ENCODE measurements around the gene CHSY1. TPM values are rescaled to one million over a fixed set of nuclear protein-coding genes. Genes with fewer than 3 reads are reported as not detected.

The CHSY1 gene
- total and polyA plus RNA-seq, 9 donors = 23.0 to 69.9 (median 33.0) TPM

DNA sequence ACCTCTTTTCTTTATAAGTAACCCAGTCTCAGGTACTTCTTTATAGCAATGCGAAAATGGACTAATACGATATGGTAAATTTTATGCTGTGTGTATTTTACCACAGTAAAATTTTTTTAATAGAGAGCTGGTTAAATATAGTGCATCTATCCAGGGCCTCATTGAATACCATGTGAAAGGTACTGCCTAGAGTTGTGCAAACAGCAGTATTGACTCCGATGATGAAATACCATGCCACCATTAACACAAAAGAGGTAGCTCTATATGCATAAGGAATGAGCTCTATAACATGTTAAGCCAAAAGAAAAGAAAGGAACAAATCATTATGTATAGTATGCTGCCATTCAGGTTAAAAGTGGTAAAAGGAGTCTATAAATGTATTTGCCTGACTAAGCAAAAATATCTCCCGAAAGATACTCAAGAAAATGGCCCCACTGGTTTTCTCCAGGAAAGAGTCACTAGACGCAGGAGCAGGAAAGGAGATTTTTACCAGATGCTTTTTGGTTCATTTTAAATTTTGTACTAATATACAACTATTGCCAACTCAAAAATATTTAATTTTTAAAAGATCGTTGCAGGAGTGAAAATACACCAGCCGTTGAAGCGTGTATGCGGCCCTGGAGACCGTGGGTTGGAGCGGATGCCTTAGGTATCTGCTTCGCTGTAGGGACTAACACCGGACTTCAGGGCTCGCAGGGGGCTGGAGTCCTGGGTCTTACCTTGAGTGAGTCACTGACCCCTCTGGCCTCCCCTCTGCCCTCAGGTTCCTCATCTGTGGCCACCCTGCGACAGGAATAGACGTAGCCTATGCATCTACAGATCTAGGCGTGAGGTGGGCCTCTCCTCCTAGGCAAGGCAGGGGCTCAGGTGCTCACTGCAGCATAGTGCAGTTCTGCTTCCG is 120.1 kb downstream of the CHSY1 start:
- Histone ChIP-seq H3K36me3 (no peaks in the 10 kb centered on the region), H3K27me3 (no peaks in the 10 kb centered on the region), H3K27ac (no peak overlapping the region), H3K4me1 (ENCODE audit: insufficient read depth) (peaks cover 11% of the 10 kb centered on the region), H3K9me3 (no peaks in the 10 kb centered on the region), H3K4me3 (no peak overlapping the region)
- TF ChIP-seq EP300 (IDR thresholded peaks at IDR 0.05) = no peak
- TF ChIP-seq, protein P1, sequence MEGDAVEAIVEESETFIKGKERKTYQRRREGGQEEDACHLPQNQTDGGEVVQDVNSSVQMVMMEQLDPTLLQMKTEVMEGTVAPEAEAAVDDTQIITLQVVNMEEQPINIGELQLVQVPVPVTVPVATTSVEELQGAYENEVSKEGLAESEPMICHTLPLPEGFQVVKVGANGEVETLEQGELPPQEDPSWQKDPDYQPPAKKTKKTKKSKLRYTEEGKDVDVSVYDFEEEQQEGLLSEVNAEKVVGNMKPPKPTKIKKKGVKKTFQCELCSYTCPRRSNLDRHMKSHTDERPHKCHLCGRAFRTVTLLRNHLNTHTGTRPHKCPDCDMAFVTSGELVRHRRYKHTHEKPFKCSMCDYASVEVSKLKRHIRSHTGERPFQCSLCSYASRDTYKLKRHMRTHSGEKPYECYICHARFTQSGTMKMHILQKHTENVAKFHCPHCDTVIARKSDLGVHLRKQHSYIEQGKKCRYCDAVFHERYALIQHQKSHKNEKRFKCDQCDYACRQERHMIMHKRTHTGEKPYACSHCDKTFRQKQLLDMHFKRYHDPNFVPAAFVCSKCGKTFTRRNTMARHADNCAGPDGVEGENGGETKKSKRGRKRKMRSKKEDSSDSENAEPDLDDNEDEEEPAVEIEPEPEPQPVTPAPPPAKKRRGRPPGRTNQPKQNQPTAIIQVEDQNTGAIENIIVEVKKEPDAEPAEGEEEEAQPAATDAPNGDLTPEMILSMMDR (IDR thresholded peaks at IDR 0.05) = no peak
- TF ChIP-seq POLR2A (IDR thresholded peaks at IDR 0.05) = no peak
- intact Hi-C loops (cut with DNase I) = loop anchor here in 1 of 4 donors (10.0 kb wide), 1 partner anchor 113 kb away; no protein-coding TSS in a partner anchor
- WGBS, 3 donors = 90 to 92% (median 92%) methylated on average over 18 of the region's 18 CpGs
- no peak for DNase-seq

DNA sequence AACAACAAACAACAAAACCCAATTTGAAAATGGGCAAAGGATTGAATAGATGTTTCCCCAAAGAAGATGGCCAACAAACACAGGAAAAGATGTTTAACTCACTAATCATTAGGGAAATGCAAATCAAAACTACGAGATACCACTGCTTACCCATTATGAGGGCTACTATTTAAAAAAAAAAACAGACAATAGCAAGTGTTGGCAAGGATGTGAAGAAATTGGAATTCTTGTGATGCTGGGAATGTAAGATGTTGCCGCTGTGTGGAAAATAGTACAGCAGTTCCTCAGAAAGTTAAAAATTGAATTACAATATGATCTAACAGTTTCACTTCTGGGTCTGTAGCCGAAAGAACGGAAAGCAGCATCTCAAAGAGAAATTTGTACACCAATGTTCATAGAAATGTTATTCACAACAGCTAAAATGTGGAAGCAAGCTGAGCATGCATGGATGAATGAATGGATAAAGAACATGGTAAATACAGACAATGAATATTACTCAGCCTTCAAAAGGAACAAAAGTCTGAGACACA is 121.9 kb downstream of the CHSY1 start:
- intact Hi-C loops (cut with DNase I) = loop anchor here in 2 of 4 donors (10.0 kb wide), 3 partner anchors 55 to 125 kb away; partner anchors contain the start of gene CHSY1 (in 1 of the 2)
- 93 to 95% (median 94%) methylated on average over 4 of the region's 4 CpGs for WGBS, 3 donors
- no peak overlapping the region for H3K27ac ChIP-seq

DNA sequence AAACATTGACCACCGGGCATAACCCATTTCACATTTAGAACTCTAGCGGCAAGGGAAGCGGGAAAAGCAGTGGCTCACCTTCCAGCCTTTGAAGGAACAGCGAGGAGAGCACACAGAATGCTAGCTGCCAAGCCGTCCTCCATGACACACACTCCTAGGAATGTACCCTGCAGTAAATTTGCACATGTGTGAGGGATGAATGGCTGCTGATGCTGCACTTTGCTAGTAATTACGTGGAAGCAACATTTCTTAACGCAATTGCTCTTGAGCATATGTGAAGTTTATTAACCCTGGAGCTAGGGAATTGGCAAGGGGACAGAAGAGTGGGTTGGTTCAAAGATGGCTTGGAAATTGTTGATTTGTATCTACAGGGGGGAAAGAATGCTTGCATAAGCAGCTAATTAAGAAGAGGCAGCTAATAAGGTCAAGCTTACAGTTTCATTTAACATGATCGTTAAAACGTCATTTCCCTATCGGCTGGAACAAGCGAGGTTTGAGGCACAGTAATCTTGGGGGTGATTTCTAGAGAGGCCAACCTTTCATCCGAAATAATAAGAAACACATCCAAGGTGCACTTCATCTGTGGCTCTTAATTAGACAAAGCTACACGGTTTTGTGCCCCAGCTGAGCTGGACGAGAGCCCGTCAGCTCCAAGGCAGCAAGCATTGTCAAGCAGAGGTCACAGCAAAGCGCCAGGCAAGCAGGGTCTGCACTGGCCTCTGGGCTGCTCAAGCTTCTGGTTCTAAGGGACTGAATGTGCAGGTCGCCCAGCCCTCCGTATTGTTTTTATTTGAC is 123.4 kb downstream of the CHSY1 start:
- Histone ChIP-seq H3K4me1 (ENCODE audit: insufficient read depth) (peaks cover 13% of the 10 kb centered on the region), H3K9me3 (no peaks in the 10 kb centered on the region), H3K36me3 (no peaks in the 10 kb centered on the region), H3K27ac (no peak overlapping the region), H3K4me3 (no peak overlapping the region), H3K27me3 (no peaks in the 10 kb centered on the region)
- 65 to 72% (median 69%) methylated on average over 18 of the region's 18 CpGs for WGBS, 3 donors
- peak in 1 of 5 donors; percentile 35 for DNase-seq
- intact Hi-C loops (cut with DNase I) = loop anchor here in 1 of 4 donors (10.0 kb wide), 2 partner anchors 56 to 126 kb away; partner anchors contain the start of gene CHSY1
- TF ChIP-seq, protein P1 (IDR thresholded peaks at IDR 0.05) = no peak

More for the DNA sequence above, 121.9 kb downstream of the CHSY1 start:
- H3K9me3 ChIP-seq = no peaks in the 10 kb centered on the region
- no peaks in the 10 kb centered on the region for H3K36me3 ChIP-seq
- H3K4me3 ChIP-seq = no peak overlapping the region
- TF ChIP-seq EP300 (IDR thresholded peaks at IDR 0.05) = no peak
- TF ChIP-seq, protein P1 (IDR thresholded peaks at IDR 0.05) = no peak
- no peak for TF ChIP-seq POLR2A (IDR thresholded peaks at IDR 0.05)
- no peak for DNase-seq
- H3K4me1 ChIP-seq (ENCODE audit: insufficient read depth) = peaks cover 13% of the 10 kb centered on the region
- H3K27me3 ChIP-seq = no peaks in the 10 kb centered on the region

DNA sequence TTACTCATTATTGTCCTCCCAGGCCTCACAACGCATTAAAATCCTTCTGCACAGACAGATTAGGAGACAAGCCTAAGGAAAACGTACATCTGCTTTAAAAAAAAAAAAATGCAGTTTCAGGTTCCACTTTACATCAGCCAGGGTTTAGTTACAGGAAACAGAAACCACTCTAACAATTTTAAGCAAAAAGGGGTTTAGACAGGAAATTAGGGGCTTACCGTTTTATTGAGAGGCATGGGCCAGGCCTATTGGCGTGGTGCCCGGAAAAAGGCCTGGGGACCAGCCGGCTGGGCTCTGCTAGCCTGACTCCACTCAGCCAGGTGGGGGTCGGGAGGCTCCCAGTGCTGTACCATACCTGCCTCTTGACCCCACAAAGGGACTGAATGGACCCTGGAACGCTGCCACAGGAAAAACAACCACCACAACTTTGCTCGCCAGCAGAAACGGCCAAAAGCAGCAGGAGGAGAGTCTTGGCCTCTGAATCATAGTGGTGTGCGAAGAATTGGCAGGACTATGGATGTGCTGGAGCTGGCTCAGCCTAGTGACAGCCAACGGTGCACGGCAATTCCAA is 124.3 kb downstream of the CHSY1 start:
- peak overlapping the region; percentile 37 to 80 for H3K27ac ChIP-seq
- H3K9me3 ChIP-seq = no peaks in the 10 kb centered on the region
- no peak overlapping the region for H3K4me3 ChIP-seq
- TF ChIP-seq EP300 (IDR thresholded peaks at IDR 0.05) (no peak), POLR2A (IDR thresholded peaks at IDR 0.05) (no peak)
- TF ChIP-seq, protein P1 (IDR thresholded peaks at IDR 0.05) = no peak
- H3K27me3 ChIP-seq = no peaks in the 10 kb centered on the region
- peak; percentile 86 to 90 (median 87) for DNase-seq
- no peaks in the 10 kb centered on the region for H3K36me3 ChIP-seq
- peaks cover 13% of the 10 kb centered on the region for H3K4me1 ChIP-seq (ENCODE audit: insufficient read depth)
- intact Hi-C loops (cut with DNase I) = loop anchor here in 1 of 4 donors (10.0 kb wide), 2 partner anchors 57 to 127 kb away; partner anchors contain the start of gene CHSY1
- 3 to 5% (median 4%) methylated on average over 13 of the region's 13 CpGs for WGBS, 3 donors
